Spleen (tissue), 7 donors: ENCODE results near the gene TYW1.
"Not testable (repeated sequence)": the region's sequence is repeated elsewhere in the genome, so short reads cannot be mapped to it uniquely, and the experiment has no call there.

Experiments used
- CTCF ChIP-seq, 11 experiments: fragments of 200-600 bp in 7 of 11; fragments of 450-650 bp in 4 of 11; sonication (generic) in 4 of 11; IDR thresholded peaks in 8 of 11; conservative IDR thresholded peaks in 3 of 11; 1 replicate in 7 of 11; 2 replicates in 4 of 11; pipeline versions ENCODE4 v1.4.0 to v1.8.0; 2016 to 2021; ENCODE audit warnings: antibody characterized with exemption in 11 of 11, inconsistent platforms in 4 of 11, mild to moderate bottlenecking in 1 of 11
- POLR2A ChIP-seq, 3 donors: fragments of 450-650 bp; IDR thresholded peaks; one replicate each; pipeline ENCODE4 v1.5.1; 2017; ENCODE audit warnings: antibody characterized with exemption in 3 of 3, mild to moderate bottlenecking in 1 of 3
- POLR2AphosphoS5 ChIP-seq, 3 donors: sonication (generic); formaldehyde crosslinking; IDR thresholded peaks; one replicate each; pipeline ENCODE4 v1.5.1; 2017; ENCODE audit warnings: antibody characterized with exemption in 3 of 3
- donor health status: DM: no; HTN: no; CAD: no; lungs with moderate emphysema.
- donor health status: DM: no; HTN: no; CAD: no.
- donor health status: DM: no; HTN: no; CAD: no.

GRCh38 chr7:67061321-67061720, 64.7 kb downstream of the TYW1 start:
- not testable (repeated sequence) for TF ChIP-seq CTCF (IDR thresholded peaks at IDR 0.05 in 8 of 11, conservative IDR thresholded peaks at IDR 0.05 in 3 of 11); POLR2AphosphoS5 (IDR thresholded peaks at IDR 0.05); POLR2A (IDR thresholded peaks at IDR 0.05)
